ENCODE data around the gene SYT2. TPM values are rescaled to one million over a fixed set of nuclear protein-coding genes. Genes with fewer than 3 reads are reported as not detected.

Gene SYT2
- total RNA-seq, 2 experiments from 2014 or later: not detected

- Mint-ChIP-seq H3K27ac (no peak overlapping the region), H3K4me1 (no peaks in the 10 kb centered on the region), H3K27me3 (no peaks in the 10 kb centered on the region), H3K36me3 (ENCODE audit: low read depth) (no peaks in the 10 kb centered on the region), H3K4me3 (no peak overlapping the region), H3K9me3 (ENCODE audit: low read depth) (no peaks in the 10 kb centered on the region)
- peak; percentile 77 for ATAC-seq
- ChIA-PET CTCF (interaction anchor here (0.7 to 1.3 kb wide), 5 partner anchors 13 to 559 kb away, joined by 3 to 6 read pairs (median 3); no protein-coding TSS in a partner anchor), POLR2A (no interaction called here)
- intact Hi-C loops (cut with DNase I, micrococcal nuclease): loop anchor here in 1 of 2 experiments (1.0 to 10.0 kb wide), 2 partner anchors 99 to 135 kb away; no protein-coding TSS in a partner anchor
- DNase-seq: peak; percentile 73
Observed at GRCh38 chr1:202599669-202600431, 110.4 kb downstream of the SYT2 start.

GRCh38 chr1:202597090-202597761 is 113.0 kb downstream of the SYT2 start:
- H3K36me3 Mint-ChIP-seq (ENCODE audit: low read depth): no peaks in the 10 kb centered on the region
- intact Hi-C loops (cut with DNase I, micrococcal nuclease): no loop called here
- DNase-seq (no peak), ATAC-seq (no peak)
- no peak overlapping the region for H3K4me3 Mint-ChIP-seq
- ChIA-PET POLR2A (no interaction called here), CTCF (no interaction called here)
- no peaks in the 10 kb centered on the region for H3K4me1 Mint-ChIP-seq
- H3K27ac Mint-ChIP-seq: no peak overlapping the region
- no peaks in the 10 kb centered on the region for H3K27me3 Mint-ChIP-seq
- H3K9me3 Mint-ChIP-seq (ENCODE audit: low read depth): no peaks in the 10 kb centered on the region

- Mint-ChIP-seq H3K27ac (no peak overlapping the region), H3K9me3 (ENCODE audit: low read depth) (no peaks in the 10 kb centered on the region), H3K36me3 (ENCODE audit: low read depth) (no peaks in the 10 kb centered on the region), H3K27me3 (no peaks in the 10 kb centered on the region), H3K4me3 (no peak overlapping the region), H3K4me1 (no peaks in the 10 kb centered on the region)
- no peak for ATAC-seq
- no peak for DNase-seq
- intact Hi-C loops (cut with DNase I, micrococcal nuclease): no loop called here
- POLR2A ChIA-PET: no interaction called here
- CTCF ChIA-PET: interaction anchor here (0.7 kb wide), 1 partner anchor 63 kb away, joined by 3 read pairs; no protein-coding TSS in a partner anchor
Observed at GRCh38 chr1:202596638-202597037, 113.6 kb downstream of the SYT2 start.

GRCh38 chr1:202593845-202594244 is 116.4 kb downstream of the SYT2 start:
- no peaks in the 10 kb centered on the region for H3K9me3 Mint-ChIP-seq (ENCODE audit: low read depth)
- ATAC-seq (no peak), DNase-seq (no peak)
- H3K36me3 Mint-ChIP-seq (ENCODE audit: low read depth): no peaks in the 10 kb centered on the region
- H3K4me1 Mint-ChIP-seq: no peaks in the 10 kb centered on the region
- H3K27ac Mint-ChIP-seq: no peak overlapping the region
- H3K4me3 Mint-ChIP-seq: no peak overlapping the region
- ChIA-PET POLR2A (no interaction called here), CTCF (interaction anchor here (0.8 to 1.1 kb wide), 2 partner anchors 130 to 1106 kb away, joined by 4 read pairs; no protein-coding TSS in a partner anchor)
- H3K27me3 Mint-ChIP-seq: no peaks in the 10 kb centered on the region
- intact Hi-C loops (cut with DNase I, micrococcal nuclease): no loop called here

GRCh38 chr1:202592146-202592545 is 118.1 kb downstream of the SYT2 start:
- peak; percentile 24 for DNase-seq
- Mint-ChIP-seq H3K9me3 (ENCODE audit: low read depth) (no peaks in the 10 kb centered on the region), H3K4me1 (no peaks in the 10 kb centered on the region), H3K4me3 (no peak overlapping the region), H3K27ac (no peak overlapping the region), H3K36me3 (ENCODE audit: low read depth) (no peaks in the 10 kb centered on the region), H3K27me3 (no peaks in the 10 kb centered on the region)
- ATAC-seq: no peak
- ChIA-PET POLR2A (no interaction called here), CTCF (no interaction called here)
- intact Hi-C loops (cut with DNase I, micrococcal nuclease): no loop called here

GRCh38 chr1:202591515-202591914 is 118.7 kb downstream of the SYT2 start:
- CTCF ChIA-PET: no interaction called here
- intact Hi-C loops (cut with DNase I, micrococcal nuclease): no loop called here
- no peaks in the 10 kb centered on the region for H3K9me3 Mint-ChIP-seq (ENCODE audit: low read depth)

GRCh38 chr1:202590975-202591411 is 119.3 kb downstream of the SYT2 start:
- POLR2A ChIA-PET: no interaction called here

More at GRCh38 chr1:202591515-202591914, 118.7 kb downstream of the SYT2 start:
- DNase-seq: no peak
- H3K27ac Mint-ChIP-seq: no peak overlapping the region
- no peaks in the 10 kb centered on the region for H3K36me3 Mint-ChIP-seq (ENCODE audit: low read depth)
- no peak overlapping the region for H3K4me3 Mint-ChIP-seq
- no peaks in the 10 kb centered on the region for H3K4me1 Mint-ChIP-seq
- H3K27me3 Mint-ChIP-seq: no peaks in the 10 kb centered on the region
- no peak for ATAC-seq
- POLR2A ChIA-PET: no interaction called here

GRCh38 chr1:202590126-202590525 is 120.1 kb downstream of the SYT2 start:
- ATAC-seq: no peak
- intact Hi-C loops (cut with DNase I, micrococcal nuclease): no loop called here
- Mint-ChIP-seq H3K36me3 (ENCODE audit: low read depth) (no peaks in the 10 kb centered on the region), H3K4me3 (no peak overlapping the region), H3K27me3 (no peaks in the 10 kb centered on the region), H3K9me3 (ENCODE audit: low read depth) (no peaks in the 10 kb centered on the region), H3K27ac (no peak overlapping the region), H3K4me1 (no peaks in the 10 kb centered on the region)
- ChIA-PET POLR2A (no interaction called here), CTCF (interaction anchor here (0.6 to 1.1 kb wide), 2 partner anchors 31 to 240 kb away, joined by 3 read pairs; no protein-coding TSS in a partner anchor)
- no peak for DNase-seq

More at GRCh38 chr1:202590975-202591411, 119.3 kb downstream of the SYT2 start:
- H3K36me3 Mint-ChIP-seq (ENCODE audit: low read depth): no peaks in the 10 kb centered on the region
- H3K27me3 Mint-ChIP-seq: no peaks in the 10 kb centered on the region
- no peak overlapping the region for H3K4me3 Mint-ChIP-seq
- CTCF ChIA-PET: no interaction called here
- intact Hi-C loops (cut with DNase I, micrococcal nuclease): no loop called here
- H3K27ac Mint-ChIP-seq: no peak overlapping the region
- ATAC-seq: no peak
- DNase-seq: no peak
- H3K9me3 Mint-ChIP-seq (ENCODE audit: low read depth): no peaks in the 10 kb centered on the region
- no peaks in the 10 kb centered on the region for H3K4me1 Mint-ChIP-seq

- no peaks in the 10 kb centered on the region for H3K36me3 Mint-ChIP-seq (ENCODE audit: low read depth)
- no peak for ATAC-seq
- intact Hi-C loops (cut with DNase I, micrococcal nuclease): no loop called here
- H3K27me3 Mint-ChIP-seq: no peaks in the 10 kb centered on the region
- no peak overlapping the region for H3K27ac Mint-ChIP-seq
- no peak for DNase-seq
- CTCF ChIA-PET: interaction anchor here (0.6 to 1.1 kb wide), 2 partner anchors 32 to 239 kb away, joined by 3 read pairs; no protein-coding TSS in a partner anchor
- no peak overlapping the region for H3K4me3 Mint-ChIP-seq
- H3K9me3 Mint-ChIP-seq (ENCODE audit: low read depth): no peaks in the 10 kb centered on the region
- H3K4me1 Mint-ChIP-seq: no peaks in the 10 kb centered on the region
- POLR2A ChIA-PET: no interaction called here
Observed at GRCh38 chr1:202589190-202589930, 120.9 kb downstream of the SYT2 start.

GRCh38 chr1:202588503-202589189 is 121.6 kb downstream of the SYT2 start:
- H3K27me3 Mint-ChIP-seq: no peaks in the 10 kb centered on the region
- ChIA-PET POLR2A (no interaction called here), CTCF (no interaction called here)
- no peak overlapping the region for H3K27ac Mint-ChIP-seq
- no peak overlapping the region for H3K4me3 Mint-ChIP-seq
- no peaks in the 10 kb centered on the region for H3K9me3 Mint-ChIP-seq (ENCODE audit: low read depth)
- DNase-seq (no peak), ATAC-seq (no peak)
- intact Hi-C loops (cut with DNase I, micrococcal nuclease): no loop called here
- no peaks in the 10 kb centered on the region for H3K4me1 Mint-ChIP-seq
- no peaks in the 10 kb centered on the region for H3K36me3 Mint-ChIP-seq (ENCODE audit: low read depth)

GRCh38 chr1:202587859-202588485 is 122.3 kb downstream of the SYT2 start:
- Mint-ChIP-seq H3K4me3 (no peak overlapping the region), H3K27ac (no peak overlapping the region), H3K4me1 (no peaks in the 10 kb centered on the region), H3K27me3 (no peaks in the 10 kb centered on the region), H3K9me3 (ENCODE audit: low read depth) (no peaks in the 10 kb centered on the region), H3K36me3 (ENCODE audit: low read depth) (no peaks in the 10 kb centered on the region)
- CTCF ChIA-PET: no interaction called here
- DNase-seq: no peak
- POLR2A ChIA-PET: no interaction called here
- ATAC-seq: no peak
- intact Hi-C loops (cut with DNase I, micrococcal nuclease): no loop called here

All from activated CD4-positive, alpha-beta T cell treated with anti-CD3 and anti-CD28 coated beads for 36 hours (primary cell).